GM19467 (cell line): ENCODE data around the gene NPB.

Experiments used
- ATAC-seq: cut with Tn5 transposase; IDR thresholded peaks from one replicate; pipeline ENCODE4 v1.9.1; 2021; ENCODE audit warnings: mild to moderate bottlenecking, moderate library complexity; ENCODE audit not compliant: unreplicated experiment

Gene NPB

GRCh38 chr17:81934850-81935708, 33.0 kb downstream of the NPB start:
- ATAC-seq = no peak

- no peak for ATAC-seq
Measured at GRCh38 chr17:81935709-81936084, 33.7 kb downstream of the NPB start.

GRCh38 chr17:81939218-81939617, 37.2 kb downstream of the NPB start:
- no peak for ATAC-seq

DNA sequence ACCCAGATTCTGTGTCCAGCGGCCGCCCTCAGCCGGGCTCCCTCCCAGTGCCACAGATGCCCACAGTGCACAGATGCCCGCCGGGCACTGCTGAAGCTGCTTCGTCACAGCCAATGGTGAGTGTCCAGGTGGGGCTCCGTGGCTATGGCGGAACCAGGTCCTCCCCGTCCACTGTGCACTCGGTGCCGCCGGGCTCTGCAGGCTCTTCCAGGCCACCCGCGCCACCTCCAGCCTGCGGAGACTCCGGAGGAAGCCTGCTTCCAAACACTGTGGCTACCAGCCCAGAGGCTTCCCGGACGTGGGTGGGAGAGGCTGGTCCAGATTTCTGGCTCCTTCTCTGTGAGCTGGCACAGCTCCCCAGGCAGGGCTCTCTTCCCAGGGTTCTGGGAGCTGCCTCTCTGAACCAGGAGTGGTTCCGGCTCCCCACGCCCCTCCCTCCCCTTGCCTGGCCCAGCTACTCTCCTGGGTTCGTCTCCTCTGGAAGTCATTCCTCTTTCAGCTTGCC, 37.9 kb downstream of the NPB start:
- ATAC-seq = no peak

DNA sequence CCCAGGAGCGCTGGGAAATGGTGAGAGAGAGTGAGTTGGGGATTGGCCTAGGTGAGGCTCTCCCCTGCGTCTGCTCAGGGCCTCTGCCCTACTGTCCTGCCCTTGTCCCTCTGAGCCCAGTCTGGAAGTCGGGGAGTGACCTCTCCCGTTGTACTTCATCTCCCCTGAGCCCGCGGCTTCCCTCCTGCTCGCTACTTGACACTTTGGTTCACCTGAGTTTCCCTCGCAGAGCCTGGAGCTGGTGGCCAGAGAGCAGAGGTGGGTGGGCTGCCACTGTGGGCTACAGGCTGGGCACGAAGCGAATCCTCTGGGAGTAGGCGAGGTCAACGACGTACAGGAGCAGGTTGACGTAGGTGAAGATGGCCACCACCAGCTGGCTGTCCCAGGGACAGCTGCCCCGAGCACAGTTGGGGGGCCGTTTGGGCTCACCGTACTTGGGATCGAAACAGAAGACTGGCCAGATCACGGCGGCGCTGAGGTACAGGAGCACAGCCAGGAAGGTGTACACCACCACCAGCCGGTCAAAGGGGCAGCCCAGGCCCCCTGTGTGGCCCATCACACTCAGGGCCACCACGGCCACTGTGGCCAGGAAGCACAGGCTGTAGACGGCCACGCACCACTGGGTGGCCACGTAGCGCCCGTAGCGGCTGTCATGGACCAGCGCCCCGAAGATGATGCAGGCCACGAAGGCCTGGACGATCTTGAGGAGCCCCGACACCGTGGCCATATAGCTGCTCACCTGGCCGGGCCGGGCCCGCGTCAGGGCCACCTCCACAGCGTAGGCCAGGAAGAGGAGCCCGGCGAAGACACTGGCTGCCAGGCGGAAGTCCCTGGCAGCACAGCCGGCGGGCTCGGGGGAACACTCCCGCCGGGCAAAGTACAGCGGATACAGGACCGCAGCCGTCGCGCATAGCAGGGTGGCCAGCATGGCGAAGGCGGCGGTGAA, 38.8 kb downstream of the NPB start:
- no peak for ATAC-seq

DNA sequence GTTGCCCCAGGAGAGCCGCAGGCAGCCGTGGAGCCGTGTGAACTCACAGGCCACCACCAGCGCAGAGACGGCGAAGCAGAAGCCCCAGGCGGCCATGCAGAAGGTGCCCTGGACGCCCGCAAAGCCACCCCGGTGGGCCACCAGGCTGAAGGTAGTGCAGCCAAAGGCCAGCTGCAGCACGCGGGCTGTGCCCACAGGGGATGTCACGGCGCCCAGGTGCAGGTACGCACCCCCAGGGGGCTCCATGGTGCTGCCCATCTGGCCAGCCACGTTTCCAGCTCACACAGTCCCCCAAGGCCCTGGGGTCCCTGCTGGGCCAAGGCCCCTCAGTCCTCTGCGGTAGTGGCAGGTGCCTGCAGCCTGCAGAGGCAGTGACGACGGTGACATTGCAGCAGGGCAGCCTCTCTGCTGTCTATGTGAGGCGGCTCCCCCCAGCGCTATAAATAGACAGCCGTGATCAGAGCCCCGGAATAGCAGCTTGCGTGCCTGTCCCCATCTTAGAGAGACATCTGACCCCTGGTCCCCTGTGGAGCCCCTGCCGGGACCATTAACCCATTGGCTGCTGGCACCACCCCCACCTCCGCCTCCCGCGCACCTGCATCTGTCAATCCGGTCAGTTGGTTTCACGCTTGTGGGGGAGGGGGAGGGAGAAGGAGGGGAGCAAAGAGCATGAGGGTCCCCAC, 39.6 kb downstream of the NPB start:
- no peak for ATAC-seq

GRCh38 chr17:81942167-81942553, 40.1 kb downstream of the NPB start:
- ATAC-seq = no peak

GRCh38 chr17:81944858-81945257, 42.8 kb downstream of the NPB start:
- no peak for ATAC-seq

- no peak for ATAC-seq
Measured at GRCh38 chr17:81947189-81947588, 45.2 kb downstream of the NPB start, which contains the start of gene MYADML2. TSS of gene MYADML2 (minus strand) at chr17:81947233. CDS start at chr17:81941741, 5,492 bp downstream.

DNA sequence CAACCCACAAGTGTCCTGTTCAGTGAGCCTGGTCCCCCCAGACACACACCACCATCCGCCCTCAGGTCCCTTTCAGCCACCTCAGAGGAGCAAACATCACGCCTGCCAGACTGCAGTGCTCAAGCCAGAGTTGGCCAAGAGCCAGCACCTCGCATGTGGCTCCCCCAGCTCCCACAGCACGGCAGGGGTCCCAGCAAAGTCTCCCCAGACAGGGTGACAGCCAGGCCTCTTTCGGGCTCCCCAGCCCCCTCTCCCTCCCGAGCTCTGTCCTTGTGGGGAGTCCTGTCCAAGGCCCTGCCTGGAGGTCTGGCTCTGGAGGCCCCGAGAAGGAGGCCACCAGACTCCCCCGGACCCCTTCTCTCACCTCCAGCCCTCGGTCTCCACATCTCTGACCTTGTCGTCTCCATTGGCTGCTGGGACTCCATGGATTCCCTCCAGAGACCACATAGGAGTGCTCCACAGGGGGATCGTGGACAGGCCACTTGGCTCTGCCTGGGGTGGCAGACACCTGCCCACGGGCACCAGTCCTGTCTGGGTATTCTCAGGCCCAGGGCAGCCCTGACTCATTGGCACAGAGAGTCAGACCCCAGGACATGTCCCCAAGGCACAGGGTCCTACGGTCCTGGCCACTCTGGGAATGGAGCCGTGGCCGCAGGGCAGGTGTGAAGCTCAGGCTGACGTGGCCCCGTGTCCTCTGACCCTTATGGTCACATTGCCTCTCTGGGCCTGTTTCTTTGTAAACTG, 46.8 kb downstream of the NPB start:
- no peak for ATAC-seq

- no peak for ATAC-seq
Measured at GRCh38 chr17:81950501-81950900, 48.5 kb downstream of the NPB start.

GRCh38 chr17:81951785-81952684, 50.0 kb downstream of the NPB start:
- no peak for ATAC-seq
